IPS-15b (cell line): Measurements from ENCODE around the gene CERS4.

ENCODE experiments used
- H3K27me3 ChIP-seq: one replicate; pipeline ENCODE4 v1.6.1; 2013; ENCODE audit warnings: low read length; ENCODE audit not compliant: control insufficient read depth, insufficient read depth
- H3K36me3 ChIP-seq: one replicate; pipeline ENCODE4 v1.6.1; 2013; ENCODE audit warnings: low read length; ENCODE audit not compliant: control insufficient read depth, insufficient read depth
- H3K4me1 ChIP-seq: one replicate; pipeline ENCODE4 v1.6.1; 2013; ENCODE audit warnings: mild to moderate bottlenecking, low read length; ENCODE audit not compliant: control insufficient read depth, insufficient read depth
- H3K4me3 ChIP-seq: one replicate; pipeline ENCODE4 v1.5.1; 2013; ENCODE audit warnings: low read depth, low read length
- H3K9ac ChIP-seq: one replicate; pipeline ENCODE4 v1.6.1; 2013; ENCODE audit warnings: low read depth, mild to moderate bottlenecking, low read length
- H3K9me3 ChIP-seq: one replicate; pipeline ENCODE4 v1.6.1; 2013; ENCODE audit warnings: mild to moderate bottlenecking, low read length; ENCODE audit not compliant: control insufficient read depth, insufficient read depth

Gene CERS4

GRCh38 chr19:8307400-8307964 lies 98.3 kb downstream of the CERS4 start:
- H3K9me3 ChIP-seq = no peaks in the 10 kb centered on the region
- peak overlapping the region; percentile 79 for H3K9ac ChIP-seq
- H3K27me3 ChIP-seq = no peaks in the 10 kb centered on the region
- H3K36me3 ChIP-seq = peaks cover 29% of the 10 kb centered on the region
- peak overlapping the region; percentile 97 for H3K4me3 ChIP-seq
- no peaks in the 10 kb centered on the region for H3K4me1 ChIP-seq

- Histone ChIP-seq H3K9me3 (no peaks in the 10 kb centered on the region), H3K36me3 (peaks cover 29% of the 10 kb centered on the region), H3K9ac (peak within 1 kb of the TSS; percentile 79), H3K27me3 (no peaks in the 10 kb centered on the region), H3K4me1 (no peaks in the 10 kb centered on the region), H3K4me3 (peak within 1 kb of the TSS; percentile 97)
These were observed 99.0 kb downstream of the CERS4 start, which contains the start of gene CD320 for GRCh38 chr19:8307965-8308866. TSS of gene CD320 (minus strand) at chr19:8308358. CDS start at chr19:8308290, 68 bp downstream.

GRCh38 chr19:8308891-8309291 lies 99.7 kb downstream of the CERS4 start:
- no peaks in the 10 kb centered on the region for H3K4me1 ChIP-seq
- H3K27me3 ChIP-seq = no peaks in the 10 kb centered on the region
- H3K9me3 ChIP-seq = no peaks in the 10 kb centered on the region
- H3K36me3 ChIP-seq = peaks cover 32% of the 10 kb centered on the region
- peak overlapping the region; percentile 97 for H3K4me3 ChIP-seq
- no peak overlapping the region for H3K9ac ChIP-seq

GRCh38 chr19:8310342-8311055 lies 101.3 kb downstream of the CERS4 start:
- Histone ChIP-seq H3K9ac (no peak overlapping the region), H3K4me3 (no peak overlapping the region), H3K9me3 (no peaks in the 10 kb centered on the region), H3K27me3 (no peaks in the 10 kb centered on the region), H3K4me1 (no peaks in the 10 kb centered on the region), H3K36me3 (peaks cover 43% of the 10 kb centered on the region)

GRCh38 chr19:8311461-8312260 lies 102.5 kb downstream of the CERS4 start:
- no peaks in the 10 kb centered on the region for H3K4me1 ChIP-seq
- H3K9ac ChIP-seq = no peak overlapping the region
- no peaks in the 10 kb centered on the region for H3K27me3 ChIP-seq
- no peaks in the 10 kb centered on the region for H3K9me3 ChIP-seq
- H3K4me3 ChIP-seq = no peak overlapping the region
- peaks cover 49% of the 10 kb centered on the region for H3K36me3 ChIP-seq
